GM12878 (cell line): ENCODE data around the gene PRKN.

Experiments
- DPF2 ChIP-seq: fragments of 450-650 bp; IDR thresholded peaks from 2 replicates; pipeline ENCODE4 v1.6.1; 2017; ENCODE audit warnings: mild to moderate bottlenecking
- EP300 ChIP-seq, 2 experiments: fragments of 150-350 bp in 1 of 2; IDR thresholded peaks; 2 replicates each; pipeline ENCODE4 v1.6.1; 2011 to 2012; ENCODE audit warnings: low read depth in 2 of 2, low read length in 2 of 2, borderline replicate concordance in 1 of 2, improper control_type of control experiment in 1 of 2, inconsistent platforms in 1 of 2; ENCODE audit not compliant: control insufficient read depth in 1 of 2
- TF ChIP-seq, protein P1 (sequence below): IDR thresholded peaks from 2 replicates; pipeline ENCODE4 v1.6.1; 2012; ENCODE audit warnings: mild to moderate bottlenecking, low read depth, low read length
- TF ChIP-seq, protein P2 (sequence below), 3 experiments: IDR thresholded peaks in 2 of 3; conservative IDR thresholded peaks in 1 of 3; 2 replicates each; pipeline ENCODE4 v1.5.1; 2011; ENCODE audit warnings: low read depth in 3 of 3, low read length in 3 of 3, mild to moderate bottlenecking in 3 of 3, control low read depth in 2 of 3, moderate library complexity in 2 of 3, inconsistent platforms in 1 of 3, mixed read lengths in 1 of 3; ENCODE audit not compliant: control insufficient read depth in 2 of 3, insufficient read depth in 1 of 3; ENCODE audit errors: extremely low read depth in 1 of 3

DNA sequence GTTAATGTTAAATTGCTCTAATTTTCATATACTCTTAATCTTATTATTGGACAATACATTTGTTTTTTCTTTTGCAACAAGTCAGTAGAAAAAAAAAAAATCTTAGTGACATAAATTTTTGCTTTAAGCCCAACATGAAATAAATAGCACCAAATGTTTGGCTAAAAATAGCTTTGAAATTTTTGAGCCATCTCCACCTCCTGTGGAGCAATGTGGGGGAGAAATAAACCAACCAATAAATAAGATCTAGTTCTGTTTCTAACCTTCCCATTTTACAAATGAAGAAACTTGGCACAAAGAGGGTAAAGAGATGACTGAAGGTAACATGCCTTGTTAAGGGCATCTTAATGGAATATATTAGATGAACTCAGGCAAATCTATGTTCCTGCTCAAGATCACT lies 91.4 kb downstream of the PRKN start:
- TF ChIP-seq, protein P1, sequence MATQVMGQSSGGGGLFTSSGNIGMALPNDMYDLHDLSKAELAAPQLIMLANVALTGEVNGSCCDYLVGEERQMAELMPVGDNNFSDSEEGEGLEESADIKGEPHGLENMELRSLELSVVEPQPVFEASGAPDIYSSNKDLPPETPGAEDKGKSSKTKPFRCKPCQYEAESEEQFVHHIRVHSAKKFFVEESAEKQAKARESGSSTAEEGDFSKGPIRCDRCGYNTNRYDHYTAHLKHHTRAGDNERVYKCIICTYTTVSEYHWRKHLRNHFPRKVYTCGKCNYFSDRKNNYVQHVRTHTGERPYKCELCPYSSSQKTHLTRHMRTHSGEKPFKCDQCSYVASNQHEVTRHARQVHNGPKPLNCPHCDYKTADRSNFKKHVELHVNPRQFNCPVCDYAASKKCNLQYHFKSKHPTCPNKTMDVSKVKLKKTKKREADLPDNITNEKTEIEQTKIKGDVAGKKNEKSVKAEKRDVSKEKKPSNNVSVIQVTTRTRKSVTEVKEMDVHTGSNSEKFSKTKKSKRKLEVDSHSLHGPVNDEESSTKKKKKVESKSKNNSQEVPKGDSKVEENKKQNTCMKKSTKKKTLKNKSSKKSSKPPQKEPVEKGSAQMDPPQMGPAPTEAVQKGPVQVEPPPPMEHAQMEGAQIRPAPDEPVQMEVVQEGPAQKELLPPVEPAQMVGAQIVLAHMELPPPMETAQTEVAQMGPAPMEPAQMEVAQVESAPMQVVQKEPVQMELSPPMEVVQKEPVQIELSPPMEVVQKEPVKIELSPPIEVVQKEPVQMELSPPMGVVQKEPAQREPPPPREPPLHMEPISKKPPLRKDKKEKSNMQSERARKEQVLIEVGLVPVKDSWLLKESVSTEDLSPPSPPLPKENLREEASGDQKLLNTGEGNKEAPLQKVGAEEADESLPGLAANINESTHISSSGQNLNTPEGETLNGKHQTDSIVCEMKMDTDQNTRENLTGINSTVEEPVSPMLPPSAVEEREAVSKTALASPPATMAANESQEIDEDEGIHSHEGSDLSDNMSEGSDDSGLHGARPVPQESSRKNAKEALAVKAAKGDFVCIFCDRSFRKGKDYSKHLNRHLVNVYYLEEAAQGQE: no peak
- no peak for TF ChIP-seq EP300 (IDR thresholded peaks at IDR 0.05; ENCODE audit: borderline replicate concordance in 1 of 2, control insufficient read depth in 1 of 2, low read depth in 2 of 2, low read length in 2 of 2)
- no peak for TF ChIP-seq DPF2
- TF ChIP-seq, protein P2, sequence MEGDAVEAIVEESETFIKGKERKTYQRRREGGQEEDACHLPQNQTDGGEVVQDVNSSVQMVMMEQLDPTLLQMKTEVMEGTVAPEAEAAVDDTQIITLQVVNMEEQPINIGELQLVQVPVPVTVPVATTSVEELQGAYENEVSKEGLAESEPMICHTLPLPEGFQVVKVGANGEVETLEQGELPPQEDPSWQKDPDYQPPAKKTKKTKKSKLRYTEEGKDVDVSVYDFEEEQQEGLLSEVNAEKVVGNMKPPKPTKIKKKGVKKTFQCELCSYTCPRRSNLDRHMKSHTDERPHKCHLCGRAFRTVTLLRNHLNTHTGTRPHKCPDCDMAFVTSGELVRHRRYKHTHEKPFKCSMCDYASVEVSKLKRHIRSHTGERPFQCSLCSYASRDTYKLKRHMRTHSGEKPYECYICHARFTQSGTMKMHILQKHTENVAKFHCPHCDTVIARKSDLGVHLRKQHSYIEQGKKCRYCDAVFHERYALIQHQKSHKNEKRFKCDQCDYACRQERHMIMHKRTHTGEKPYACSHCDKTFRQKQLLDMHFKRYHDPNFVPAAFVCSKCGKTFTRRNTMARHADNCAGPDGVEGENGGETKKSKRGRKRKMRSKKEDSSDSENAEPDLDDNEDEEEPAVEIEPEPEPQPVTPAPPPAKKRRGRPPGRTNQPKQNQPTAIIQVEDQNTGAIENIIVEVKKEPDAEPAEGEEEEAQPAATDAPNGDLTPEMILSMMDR (IDR thresholded peaks at IDR 0.05 in 2 of 3, conservative IDR thresholded peaks at IDR 0.05 in 1 of 3; ENCODE audit: control insufficient read depth in 2 of 3, extremely low read depth in 1 of 3, insufficient read depth in 1 of 3, low read depth in 3 of 3, low read length in 3 of 3): no peak
